GM21737 (cell line): ENCODE measurements around the gene MOB2.
"Not testable (repeated sequence)": the region's sequence is repeated elsewhere in the genome, so short reads cannot be mapped to it uniquely, and the experiment has no call there.

ENCODE experiments used
- ATAC-seq: cut with Tn5 transposase; IDR thresholded peaks from one replicate; pipeline ENCODE4 v1.9.1; 2021; ENCODE audit warnings: mild to moderate bottlenecking, moderate library complexity; ENCODE audit not compliant: unreplicated experiment

MOB2 gene

DNA sequence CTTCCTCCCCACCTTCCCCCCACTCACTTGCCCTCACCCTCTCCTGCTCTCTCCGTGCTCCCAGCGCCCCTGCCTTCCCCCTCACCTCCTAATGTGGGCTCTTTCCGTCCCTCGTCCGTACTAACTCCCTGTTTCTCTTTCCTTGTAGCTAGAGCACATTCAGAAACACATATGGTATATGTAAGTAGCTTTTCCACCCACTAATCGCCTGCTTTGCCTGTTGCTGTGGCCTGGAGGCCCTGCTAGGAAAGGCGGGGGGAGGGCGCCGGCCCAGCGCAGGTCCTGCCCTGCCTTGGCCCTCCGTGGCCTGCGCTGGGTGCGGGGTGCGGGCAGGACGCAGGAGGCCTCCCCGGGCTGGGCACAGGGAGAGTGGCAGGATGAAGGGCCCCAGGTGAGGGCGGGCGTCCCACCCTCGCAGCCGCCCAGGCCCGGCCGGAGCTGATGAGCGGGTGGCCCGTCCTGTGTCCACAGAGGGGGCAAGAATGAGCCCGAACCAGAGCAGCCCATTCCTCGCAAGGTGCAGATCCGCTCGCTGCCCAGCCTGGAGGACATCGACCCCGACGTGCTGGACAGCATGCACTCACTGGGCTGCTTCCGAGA lies 41.7 kb downstream of the MOB2 start:
- ATAC-seq = no peak

GRCh38 chr11:1444321-1444720 lies 42.3 kb downstream of the MOB2 start:
- no peak for ATAC-seq

DNA sequence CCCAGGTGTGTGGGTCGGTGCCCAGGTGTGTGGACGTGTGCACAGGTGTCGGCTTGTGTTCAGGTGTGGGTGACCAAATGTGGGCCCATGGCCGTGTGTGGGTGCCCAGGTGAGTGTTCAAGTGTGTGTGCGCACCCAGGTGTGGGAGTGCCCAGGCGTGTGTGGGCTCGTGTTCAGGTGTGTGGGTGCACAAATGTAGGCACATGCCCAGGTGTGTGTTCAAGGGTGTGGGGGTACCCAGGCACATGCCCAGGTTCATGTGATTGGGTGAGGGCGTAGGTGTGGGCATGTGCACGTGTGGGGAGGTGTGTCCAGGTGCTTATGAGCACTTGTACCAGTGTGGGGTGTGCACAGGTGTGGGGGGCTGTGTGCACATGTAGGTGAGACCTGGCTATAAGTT lies 42.8 kb downstream of the MOB2 start:
- ATAC-seq = no peak

DNA sequence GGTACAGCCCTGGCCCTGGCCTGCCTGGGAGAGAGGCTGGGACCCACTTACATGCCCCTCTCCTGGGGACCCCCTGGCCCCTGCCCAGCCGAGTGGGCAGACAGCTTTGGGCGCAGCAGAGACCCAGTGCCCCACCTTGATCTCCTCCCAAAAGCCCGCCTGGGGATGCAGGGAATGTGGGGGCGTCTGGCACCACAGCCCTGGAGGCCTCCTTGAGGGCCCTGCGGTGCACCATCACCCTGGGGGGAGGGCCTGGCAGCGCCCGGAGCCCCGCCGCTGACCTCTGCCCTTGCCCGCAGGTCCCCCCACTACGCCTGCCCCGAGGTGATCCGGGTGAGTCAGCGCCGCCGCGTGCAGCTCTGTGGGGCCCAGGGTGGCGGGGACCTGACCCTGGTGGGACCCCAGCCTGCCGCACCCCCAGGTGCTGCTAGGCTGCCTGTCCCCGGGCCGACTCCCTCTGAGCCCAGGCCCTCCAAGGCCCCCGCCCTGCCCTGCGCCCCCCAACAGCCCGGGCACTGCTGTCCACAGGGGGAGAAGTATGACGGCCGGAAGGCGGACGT lies 43.7 kb downstream of the MOB2 start:
- ATAC-seq = no peak

DNA sequence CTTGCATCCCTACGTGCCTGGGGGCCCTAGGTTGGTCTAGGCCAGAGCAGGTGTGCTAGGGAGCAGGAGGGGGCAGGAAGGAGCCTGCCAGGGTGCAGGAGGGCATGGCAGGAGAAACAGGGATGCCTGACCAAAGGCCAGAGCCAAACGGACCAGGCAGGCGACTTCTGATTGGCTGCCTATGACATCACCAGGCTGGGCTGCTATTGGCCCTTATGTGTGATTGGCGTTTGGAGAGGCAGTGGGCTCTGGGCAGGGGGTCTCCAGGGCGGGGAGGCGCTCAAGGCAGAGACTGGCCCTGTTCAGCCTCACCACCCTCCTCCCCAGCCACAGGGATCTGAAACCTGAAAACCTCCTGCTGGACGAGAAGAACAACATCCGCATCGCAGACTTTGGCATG lies 44.4 kb downstream of the MOB2 start:
- ATAC-seq = no peak

GRCh38 chr11:1440496-1440895 lies 46.1 kb downstream of the MOB2 start:
- no peak for ATAC-seq

DNA sequence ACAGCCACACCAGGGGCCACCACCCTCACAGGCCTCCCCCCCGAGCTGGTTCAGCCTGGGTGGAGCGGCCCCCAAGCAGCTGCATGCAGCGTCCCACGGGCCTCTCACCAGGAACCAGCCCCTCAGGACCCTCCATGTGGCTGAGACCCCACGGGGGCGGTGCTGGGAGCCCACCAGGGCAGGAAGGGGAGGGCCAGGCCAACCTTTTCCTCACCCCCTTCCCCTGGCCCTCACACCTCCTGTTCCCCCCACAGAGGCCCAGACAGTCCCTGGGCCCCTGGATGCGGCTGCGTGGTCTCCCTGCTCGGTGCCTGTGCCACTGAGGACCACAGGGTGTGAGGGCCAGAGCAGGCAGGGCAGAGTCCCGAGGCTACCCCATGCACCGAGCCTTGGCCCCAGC lies 46.5 kb downstream of the MOB2 start:
- no peak for ATAC-seq

- ATAC-seq = no peak
Observed at GRCh38 chr11:1439341-1439740, 47.2 kb downstream of the MOB2 start.

- no peak for ATAC-seq
Observed at GRCh38 chr11:1438967-1439330, 47.6 kb downstream of the MOB2 start.

DNA sequence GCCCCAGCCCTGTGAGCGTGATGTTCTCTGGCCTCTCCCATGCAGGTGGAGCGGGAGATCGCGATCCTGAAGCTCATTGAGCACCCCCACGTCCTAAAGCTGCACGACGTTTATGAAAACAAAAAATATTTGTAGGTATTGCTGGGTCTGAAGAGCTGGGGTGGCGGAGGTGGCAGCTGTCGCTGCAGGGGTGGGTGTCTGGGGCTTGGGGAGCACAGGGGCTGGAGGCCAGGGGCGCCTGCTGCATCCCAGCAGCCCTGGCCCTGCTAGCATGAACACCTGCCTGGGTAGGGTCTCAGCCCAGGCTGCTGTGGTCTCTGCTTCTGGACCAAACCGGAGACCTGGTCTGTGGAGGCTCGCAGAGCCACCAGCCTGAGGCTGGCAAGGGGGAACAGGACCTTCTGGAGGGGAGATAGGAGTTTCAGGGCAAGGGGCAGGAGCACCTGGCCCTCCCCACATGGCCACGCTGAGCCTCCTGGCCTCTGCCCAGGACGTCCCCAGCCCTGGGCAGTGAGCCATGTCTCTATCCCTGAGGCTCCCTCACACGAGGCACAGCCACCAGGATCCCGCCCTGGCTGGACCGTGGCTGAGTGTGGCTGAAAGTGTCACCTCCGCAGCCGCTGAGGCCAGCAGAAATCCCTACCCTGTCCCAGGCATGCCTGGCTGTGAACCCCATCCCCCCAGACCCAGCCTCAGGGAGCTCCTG lies 48.2 kb downstream of the MOB2 start:
- ATAC-seq = no peak

- ATAC-seq = no peak
Observed at GRCh38 chr11:1437500-1437899, 49.1 kb downstream of the MOB2 start.

- no peak for ATAC-seq
Observed at GRCh38 chr11:1436468-1437039, 50.0 kb downstream of the MOB2 start.

DNA sequence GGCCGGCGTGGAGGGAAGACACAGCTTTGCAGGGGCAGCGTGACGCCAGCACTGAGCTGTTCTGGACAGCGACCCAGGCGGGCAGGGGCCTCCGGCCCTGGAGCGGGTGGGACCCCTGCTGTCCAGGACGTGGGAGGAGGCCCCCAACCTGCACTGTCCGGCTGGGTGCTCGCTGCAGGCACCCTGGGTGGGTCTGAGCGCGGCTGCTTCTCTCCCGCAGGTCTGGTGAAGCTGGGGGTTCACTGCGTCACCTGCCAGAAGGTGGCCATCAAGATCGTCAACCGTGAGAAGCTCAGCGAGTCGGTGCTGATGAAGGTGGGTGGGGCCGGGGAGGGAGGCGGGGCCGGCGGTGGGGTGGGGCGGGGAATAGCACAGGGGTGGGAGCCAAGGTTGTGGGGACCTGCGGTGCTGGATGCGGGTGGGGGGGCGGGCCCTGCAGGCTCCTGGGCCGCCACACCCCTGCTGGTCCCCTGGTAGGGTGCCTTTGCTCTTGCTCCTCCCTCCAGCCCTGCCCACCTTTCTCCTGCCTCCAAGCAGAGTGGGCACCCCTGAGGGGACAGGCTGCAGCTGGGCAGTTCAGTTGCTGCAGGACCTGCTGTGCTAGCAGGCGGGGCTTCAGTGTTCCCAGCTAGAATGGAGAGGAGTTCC lies 50.6 kb downstream of the MOB2 start:
- no peak for ATAC-seq

GRCh38 chr11:1435479-1435819 lies 51.1 kb downstream of the MOB2 start:
- not testable (repeated sequence) for ATAC-seq

DNA sequence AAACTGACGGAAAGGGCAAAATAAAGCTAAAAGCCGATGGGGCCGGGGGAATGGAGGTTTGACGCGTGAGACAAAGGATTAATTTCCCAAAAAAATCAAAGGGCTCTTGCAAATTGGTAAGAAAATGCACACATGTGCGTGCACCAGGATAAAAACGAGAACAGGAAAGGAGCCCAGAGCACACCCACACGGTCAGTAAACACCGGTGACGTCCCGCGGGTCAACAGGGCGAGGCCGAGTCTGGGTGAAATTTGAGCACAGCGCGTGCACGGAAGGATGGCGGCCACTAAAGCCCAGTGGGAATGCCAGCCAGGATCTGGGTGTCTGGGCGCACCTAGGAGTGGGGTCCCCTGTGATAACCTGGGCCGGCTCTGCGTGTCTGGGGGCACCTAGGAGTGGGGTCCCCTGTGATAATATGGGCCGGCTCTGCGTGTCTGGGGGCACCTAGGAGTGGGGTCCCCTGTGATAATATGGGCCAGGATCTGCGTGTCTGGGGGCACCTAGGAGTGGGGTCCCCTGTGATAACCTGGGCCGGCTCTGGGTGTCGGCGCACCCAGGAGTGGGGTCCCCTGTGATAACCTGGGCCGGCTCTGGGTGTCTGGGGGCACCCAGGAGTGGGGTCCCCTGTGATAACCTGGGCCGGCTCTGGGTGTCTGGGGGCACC lies 52.5 kb downstream of the MOB2 start:
- no peak for ATAC-seq

GRCh38 chr11:1433568-1433967 lies 53.0 kb downstream of the MOB2 start:
- no peak for ATAC-seq

DNA sequence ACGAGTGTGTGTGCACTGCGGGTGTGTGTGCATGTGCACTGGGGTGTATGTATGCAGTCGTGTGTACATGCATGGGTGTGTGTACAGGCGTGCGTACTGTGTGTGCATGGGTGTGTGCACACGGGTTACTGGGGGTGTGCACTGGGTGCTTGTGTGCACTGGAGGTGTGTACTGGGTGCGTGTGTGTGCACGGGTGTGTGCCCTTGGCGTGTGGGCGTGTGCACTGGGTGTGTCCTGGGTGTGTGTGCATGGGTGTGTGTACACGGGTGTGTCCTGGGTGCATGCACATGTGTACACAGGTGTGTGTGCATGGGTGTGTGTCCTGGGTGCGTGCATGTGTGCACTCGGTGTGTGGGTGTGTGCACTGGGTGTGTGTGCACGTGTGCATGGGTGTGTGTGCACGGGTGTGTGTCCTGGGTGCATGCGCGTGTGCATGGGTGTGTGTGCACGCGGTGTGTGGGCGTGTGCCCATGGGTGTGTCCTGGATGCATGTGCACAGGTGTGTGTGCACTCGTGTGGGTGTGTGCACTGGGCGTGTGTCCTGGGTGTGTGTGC lies 57.7 kb downstream of the MOB2 start:
- no peak for ATAC-seq

DNA sequence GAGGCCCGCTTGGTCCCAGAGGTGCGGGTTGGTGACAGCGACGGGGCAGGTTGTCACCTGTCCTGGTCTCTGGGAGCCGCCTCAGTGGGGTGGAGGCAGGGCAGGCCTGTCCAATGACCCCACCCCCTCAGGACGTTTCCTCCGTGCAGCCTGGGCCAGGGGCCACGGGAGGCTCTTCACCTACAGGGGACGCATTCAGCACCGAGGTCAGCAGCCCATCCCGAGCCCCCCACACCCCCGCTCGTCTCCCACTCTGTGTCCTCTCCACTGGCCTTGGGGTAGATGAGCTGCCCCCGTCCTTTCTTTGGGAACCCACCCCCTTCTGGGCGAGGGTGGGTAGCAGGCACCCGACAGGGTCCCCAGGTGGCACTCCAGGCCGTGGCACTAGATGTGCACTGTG lies 61.1 kb downstream of the MOB2 start:
- ATAC-seq = no peak

DNA sequence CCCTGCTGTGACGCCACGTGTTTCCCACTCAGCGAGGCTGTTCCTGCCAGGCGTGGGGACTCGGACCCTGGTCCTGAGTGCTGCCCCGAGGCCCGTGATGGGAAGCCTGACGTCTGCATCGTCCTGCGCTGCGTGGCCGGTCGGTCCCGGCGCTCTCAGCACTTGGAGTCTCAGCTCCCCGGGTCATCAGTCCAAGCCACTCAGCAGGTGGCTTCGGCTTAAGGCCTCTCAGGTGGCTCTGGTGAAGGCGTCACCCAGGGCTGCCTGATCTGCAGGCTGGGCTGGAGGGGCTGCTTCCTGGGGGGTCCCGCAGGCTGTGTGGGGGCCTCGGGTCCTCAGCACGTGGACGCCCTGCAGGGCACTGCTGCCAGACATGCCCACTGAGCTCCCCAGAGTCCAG lies 61.6 kb downstream of the MOB2 start:
- ATAC-seq = no peak

- ATAC-seq = not testable (repeated sequence)
Observed at GRCh38 chr11:1423406-1423805, 63.2 kb downstream of the MOB2 start.

DNA sequence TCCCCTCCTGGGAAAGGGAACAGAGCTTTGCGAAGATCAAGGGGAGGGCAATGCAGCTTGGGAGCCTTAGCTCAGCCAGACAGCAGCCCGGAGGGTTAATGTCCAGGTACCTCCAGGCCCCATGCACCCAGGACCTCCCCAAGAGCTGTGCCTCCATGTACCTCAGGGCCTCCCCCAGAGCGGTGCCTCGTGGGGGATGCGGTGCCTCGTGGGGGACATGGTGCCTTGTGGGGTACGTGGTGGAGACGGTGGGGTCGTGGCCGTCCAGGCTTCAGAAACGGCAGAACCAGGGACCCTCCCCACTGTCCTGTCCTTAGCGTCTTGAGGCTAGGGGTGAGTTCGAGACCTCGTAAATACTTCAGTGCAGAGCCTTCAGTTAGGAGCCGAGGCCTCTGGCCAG lies 63.6 kb downstream of the MOB2 start:
- ATAC-seq = no peak
